ENCODE measurements around the gene CREBBP. TPM values are rescaled to one million over a fixed set of nuclear protein-coding genes. Genes with fewer than 3 reads are reported as not detected.

CREBBP gene
- total RNA-seq, 4 donors from 2014 or later: 48.2 to 112 (median 74.9) TPM

DNA sequence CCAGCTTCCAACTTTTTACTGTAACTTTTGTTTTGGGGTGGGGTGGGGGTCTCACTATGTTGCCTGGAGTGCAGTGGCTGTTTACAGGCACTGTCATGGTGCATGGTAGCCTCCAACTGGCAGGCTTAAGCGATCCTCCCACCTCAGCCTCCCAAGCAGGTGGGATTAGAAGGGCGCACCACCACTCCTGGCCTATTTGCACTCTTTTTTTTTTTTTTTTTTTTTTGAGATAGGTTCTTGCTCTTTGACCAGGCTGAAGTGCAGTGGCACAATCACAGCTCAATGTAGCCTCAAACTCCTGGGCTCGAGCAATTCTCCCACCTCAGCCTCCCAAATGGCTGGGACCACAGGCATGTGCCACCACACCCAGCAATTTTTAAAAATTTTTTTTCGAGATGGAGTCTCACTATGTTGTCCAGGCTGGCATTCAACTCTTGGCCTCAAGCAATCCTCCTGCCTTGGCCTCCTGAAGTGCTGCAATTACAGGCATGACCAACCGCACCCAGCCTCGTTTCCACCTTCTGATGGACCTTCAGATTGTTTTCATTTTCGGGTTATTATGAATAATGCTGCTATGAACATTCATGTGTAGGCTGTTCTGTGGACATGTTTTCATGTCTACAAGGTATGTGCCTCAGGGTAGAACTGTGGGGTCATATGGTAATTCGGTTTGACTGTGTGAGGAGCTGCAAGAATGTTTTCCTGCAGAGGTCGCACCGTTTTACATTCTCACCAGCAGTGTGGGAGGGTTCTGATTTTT, 174.1 kb downstream of the CREBBP start:
- intact Hi-C loops (cut with DNase I): no loop called here
- no peaks in the 10 kb centered on the region for H3K4me1 ChIP-seq
- H3K36me3 ChIP-seq: peaks cover 0 to 20% (median 3%) of the 10 kb centered on the region in 4 donors
- H3K4me3 ChIP-seq: no peak overlapping the region
- no peak overlapping the region for H3K27ac ChIP-seq (replicated peaks in 1 of 4)
- TF ChIP-seq POLR2A (IDR thresholded peaks at IDR 0.05; ENCODE audit: low read depth) (no peak), POLR2AphosphoS5 (IDR thresholded peaks at IDR 0.05) (no peak), EP300 (IDR thresholded peaks at IDR 0.05) (no peak)
- TF ChIP-seq, protein P1, sequence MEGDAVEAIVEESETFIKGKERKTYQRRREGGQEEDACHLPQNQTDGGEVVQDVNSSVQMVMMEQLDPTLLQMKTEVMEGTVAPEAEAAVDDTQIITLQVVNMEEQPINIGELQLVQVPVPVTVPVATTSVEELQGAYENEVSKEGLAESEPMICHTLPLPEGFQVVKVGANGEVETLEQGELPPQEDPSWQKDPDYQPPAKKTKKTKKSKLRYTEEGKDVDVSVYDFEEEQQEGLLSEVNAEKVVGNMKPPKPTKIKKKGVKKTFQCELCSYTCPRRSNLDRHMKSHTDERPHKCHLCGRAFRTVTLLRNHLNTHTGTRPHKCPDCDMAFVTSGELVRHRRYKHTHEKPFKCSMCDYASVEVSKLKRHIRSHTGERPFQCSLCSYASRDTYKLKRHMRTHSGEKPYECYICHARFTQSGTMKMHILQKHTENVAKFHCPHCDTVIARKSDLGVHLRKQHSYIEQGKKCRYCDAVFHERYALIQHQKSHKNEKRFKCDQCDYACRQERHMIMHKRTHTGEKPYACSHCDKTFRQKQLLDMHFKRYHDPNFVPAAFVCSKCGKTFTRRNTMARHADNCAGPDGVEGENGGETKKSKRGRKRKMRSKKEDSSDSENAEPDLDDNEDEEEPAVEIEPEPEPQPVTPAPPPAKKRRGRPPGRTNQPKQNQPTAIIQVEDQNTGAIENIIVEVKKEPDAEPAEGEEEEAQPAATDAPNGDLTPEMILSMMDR (IDR thresholded peaks at IDR 0.05): no peak
- H3K9me3 ChIP-seq: no peaks in the 10 kb centered on the region
- DNase-seq (ENCODE audit: extremely low spot score): no peak
- no peaks in the 10 kb centered on the region for H3K27me3 ChIP-seq
- WGBS: 89% methylated on average over 10 of the region's 10 CpGs

DNA sequence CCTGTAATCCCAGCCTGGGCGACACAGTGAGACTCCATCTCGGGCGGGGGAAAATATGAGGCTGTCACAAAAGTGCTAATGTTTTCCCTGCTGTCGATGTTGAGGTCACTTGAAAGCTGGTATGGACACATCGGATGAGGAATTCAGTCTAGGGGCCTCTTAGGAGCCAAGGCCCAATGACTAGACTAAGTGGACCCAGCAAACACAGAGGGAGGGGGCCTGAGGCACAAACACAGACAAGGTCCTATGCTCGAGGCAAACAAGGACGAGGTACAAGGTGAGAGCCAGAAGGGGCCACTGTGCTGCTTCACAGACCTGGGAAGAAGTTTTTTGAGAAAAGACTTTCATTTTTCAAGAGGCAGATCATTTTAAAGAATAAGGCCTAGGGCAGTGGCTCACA, 178.4 kb downstream of the CREBBP start:
- no peak overlapping the region for H3K4me3 ChIP-seq
- DNase-seq (ENCODE audit: extremely low spot score): no peak
- peaks cover 0 to 16% (median 3%) of the 10 kb centered on the region in 4 donors for H3K36me3 ChIP-seq
- TF ChIP-seq EP300 (IDR thresholded peaks at IDR 0.05): no peak
- no peak for TF ChIP-seq POLR2AphosphoS5 (IDR thresholded peaks at IDR 0.05)
- no peak for TF ChIP-seq POLR2A (IDR thresholded peaks at IDR 0.05; ENCODE audit: low read depth)
- TF ChIP-seq, protein P1 (IDR thresholded peaks at IDR 0.05): no peak
- no peaks in the 10 kb centered on the region for H3K27me3 ChIP-seq
- 96% methylated on average over 7 of the region's 7 CpGs for WGBS
- no peaks in the 10 kb centered on the region for H3K4me1 ChIP-seq
- no peaks in the 10 kb centered on the region for H3K9me3 ChIP-seq
- intact Hi-C loops (cut with DNase I): no loop called here
- H3K27ac ChIP-seq (replicated peaks in 1 of 4): no peak overlapping the region

DNA sequence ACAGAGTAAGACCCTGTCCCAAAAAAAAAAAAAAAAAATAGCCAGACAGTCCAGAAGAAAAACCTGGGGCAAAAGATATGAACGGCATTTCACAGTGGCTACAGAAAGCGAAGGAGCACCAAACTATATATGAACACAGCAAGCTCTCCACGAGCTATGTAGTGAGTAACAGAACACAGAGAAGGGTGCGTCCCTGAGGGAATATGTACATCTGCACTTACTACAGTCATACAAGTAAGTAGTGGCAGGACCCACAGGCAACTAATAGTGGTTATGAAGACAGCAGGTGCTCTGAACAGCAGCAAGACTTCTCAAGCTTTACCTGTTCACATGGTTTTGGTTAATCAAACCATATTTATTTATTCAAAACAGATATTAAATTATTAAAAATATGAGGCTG, 179.0 kb downstream of the CREBBP start:
- H3K27me3 ChIP-seq: no peaks in the 10 kb centered on the region
- no peak overlapping the region for H3K4me3 ChIP-seq
- peaks cover 0 to 16% (median 3%) of the 10 kb centered on the region in 4 donors for H3K36me3 ChIP-seq
- no peak overlapping the region for H3K27ac ChIP-seq (replicated peaks in 1 of 4)
- no peaks in the 10 kb centered on the region for H3K9me3 ChIP-seq
- no peak for TF ChIP-seq POLR2A (IDR thresholded peaks at IDR 0.05; ENCODE audit: low read depth)
- no peak for TF ChIP-seq POLR2AphosphoS5 (IDR thresholded peaks at IDR 0.05)
- no peak for TF ChIP-seq EP300 (IDR thresholded peaks at IDR 0.05)
- TF ChIP-seq, protein P1 (IDR thresholded peaks at IDR 0.05): no peak
- WGBS: 80% methylated on average over 4 of the region's 4 CpGs
- H3K4me1 ChIP-seq: no peaks in the 10 kb centered on the region
- DNase-seq (ENCODE audit: extremely low spot score): no peak
- intact Hi-C loops (cut with DNase I): no loop called here

DNA sequence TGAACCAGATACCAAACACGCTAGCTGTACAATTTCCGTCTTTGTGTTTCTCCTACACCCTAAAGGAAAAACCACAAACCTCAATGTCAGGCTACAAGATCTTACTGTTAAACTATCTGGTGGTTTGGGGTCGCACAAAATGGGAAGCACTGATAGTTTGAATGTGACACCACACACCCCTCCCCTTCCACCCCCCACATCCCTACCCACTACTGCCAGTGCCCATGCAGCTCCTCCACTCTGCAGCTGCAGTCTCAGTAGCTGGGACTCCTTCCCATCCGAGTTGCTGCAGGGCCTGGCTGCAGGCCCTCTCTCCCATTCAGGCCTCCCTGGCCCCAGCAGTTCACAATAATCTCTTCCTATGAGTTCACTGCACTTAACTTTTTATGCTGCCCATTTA, 181.6 kb downstream of the CREBBP start:
- no peak overlapping the region for H3K27ac ChIP-seq (replicated peaks in 1 of 4)
- H3K9me3 ChIP-seq: no peaks in the 10 kb centered on the region
- no peaks in the 10 kb centered on the region for H3K27me3 ChIP-seq
- H3K4me3 ChIP-seq: no peak overlapping the region
- peaks cover 0 to 25% (median 5%) of the 10 kb centered on the region in 4 donors for H3K36me3 ChIP-seq
- intact Hi-C loops (cut with DNase I): no loop called here
- no peak for DNase-seq (ENCODE audit: extremely low spot score)
- peaks cover 0 to 4% (median 0%) of the 10 kb centered on the region in 4 donors for H3K4me1 ChIP-seq
- no peak for TF ChIP-seq EP300 (IDR thresholded peaks at IDR 0.05)
- TF ChIP-seq, protein P1 (IDR thresholded peaks at IDR 0.05): no peak
- TF ChIP-seq POLR2A (IDR thresholded peaks at IDR 0.05; ENCODE audit: low read depth): no peak
- TF ChIP-seq POLR2AphosphoS5 (IDR thresholded peaks at IDR 0.05): no peak
- 76% methylated on average over 4 of the region's 4 CpGs for WGBS
